GM19397 (cell line): ENCODE results near the gene TAF4.

Source experiments
- ATAC-seq: cut with Tn5 transposase; IDR thresholded peaks from one replicate; pipeline ENCODE4 v1.9.1; 2021; ENCODE audit warnings: mild to moderate bottlenecking, moderate library complexity; ENCODE audit not compliant: unreplicated experiment

TAF4 gene

DNA sequence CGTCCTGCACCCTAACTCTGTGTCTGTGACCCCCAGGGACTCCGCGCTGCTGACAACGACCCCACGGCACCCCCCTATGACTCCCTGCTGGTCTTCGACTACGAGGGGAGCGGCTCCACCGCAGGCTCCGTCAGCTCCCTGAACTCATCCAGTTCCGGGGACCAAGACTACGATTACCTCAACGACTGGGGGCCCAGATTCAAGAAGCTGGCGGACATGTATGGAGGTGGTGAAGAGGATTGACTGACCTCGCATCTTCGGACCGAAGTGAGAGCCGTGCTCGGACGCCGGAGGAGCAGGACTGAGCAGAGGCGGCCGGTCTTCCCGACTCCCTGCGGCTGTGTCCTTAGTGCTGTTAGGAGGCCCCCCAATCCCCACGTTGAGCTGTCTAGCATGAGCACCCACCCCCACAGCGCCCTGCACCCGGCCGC is 129.0 kb downstream of the TAF4 start:
- ATAC-seq = no peak

DNA sequence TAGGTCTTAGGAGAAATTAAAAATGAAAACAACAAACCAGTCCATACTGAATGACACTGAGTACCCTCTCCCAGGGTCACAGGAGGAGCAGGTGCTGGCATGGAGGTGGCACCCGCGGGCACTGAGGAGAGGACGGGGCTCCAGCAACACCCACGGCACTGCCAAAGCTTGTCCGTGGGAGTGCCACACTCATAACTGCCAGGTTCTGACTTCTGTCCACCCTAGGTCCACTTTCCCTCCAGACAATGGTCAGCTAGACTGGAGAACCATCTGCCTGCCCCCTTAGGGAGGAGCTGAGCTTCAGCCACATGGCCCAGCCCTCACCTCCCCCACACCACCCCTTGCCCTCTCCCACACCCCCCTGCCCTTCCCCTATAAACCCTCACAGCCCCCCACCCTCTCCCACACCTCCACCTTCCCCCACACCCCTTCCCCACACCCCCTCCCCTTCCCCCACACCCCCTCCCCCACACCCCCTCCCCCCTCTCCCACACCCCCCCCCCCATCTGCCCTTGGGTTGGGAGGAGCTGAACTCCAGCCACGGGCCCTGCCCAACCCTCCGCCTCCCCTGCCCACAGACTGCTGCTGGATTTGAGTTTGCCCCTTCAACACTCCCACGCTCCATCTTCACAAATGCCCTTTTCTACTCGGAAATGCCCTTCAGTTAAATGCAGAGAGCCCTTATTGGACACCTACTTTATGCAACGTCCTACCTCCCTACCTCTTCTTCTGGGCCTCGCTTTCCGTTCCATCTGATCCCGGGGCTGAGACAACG is 129.6 kb downstream of the TAF4 start:
- no peak for ATAC-seq

DNA sequence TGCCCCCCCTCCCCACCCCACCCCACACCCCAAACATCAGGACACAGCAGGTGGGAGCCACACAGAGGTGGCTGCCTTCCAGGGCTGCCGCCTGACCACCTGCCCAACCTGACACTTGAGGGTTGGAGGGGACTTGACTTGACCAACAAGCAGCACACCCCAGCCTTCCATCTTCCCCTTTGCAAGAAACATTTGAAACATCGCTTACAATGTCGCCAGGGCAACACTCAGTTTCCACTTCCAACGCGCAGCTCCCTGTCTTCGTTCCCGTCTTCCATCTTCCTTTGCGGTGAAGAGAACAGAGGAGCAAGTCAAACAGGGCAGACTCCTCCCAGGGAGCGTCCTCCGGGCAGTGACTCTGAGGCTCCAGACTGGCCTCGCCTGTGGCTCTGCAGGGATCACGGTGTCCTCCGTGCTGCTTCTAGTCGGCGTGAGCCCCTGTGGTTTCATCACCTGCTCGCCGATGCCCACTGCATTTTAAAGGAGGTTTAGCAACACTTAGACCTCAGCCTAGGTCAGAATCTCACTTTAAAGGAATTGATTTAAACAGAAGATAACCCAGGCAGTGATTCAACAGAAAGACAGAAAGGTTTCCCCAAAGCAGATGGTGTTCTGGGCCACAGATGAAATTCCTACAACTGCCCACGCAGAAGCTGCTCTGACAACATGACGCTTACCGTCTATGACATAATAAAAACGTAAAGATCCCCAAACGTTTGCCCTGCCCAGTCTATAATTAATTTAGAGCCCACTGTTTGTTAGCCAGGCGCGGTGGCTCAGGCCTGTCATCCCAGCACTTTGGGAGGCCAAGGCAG is 130.8 kb downstream of the TAF4 start:
- no peak for ATAC-seq

GRCh38 chr20:61933951-61934715 is 131.5 kb downstream of the TAF4 start:
- no peak for ATAC-seq

DNA sequence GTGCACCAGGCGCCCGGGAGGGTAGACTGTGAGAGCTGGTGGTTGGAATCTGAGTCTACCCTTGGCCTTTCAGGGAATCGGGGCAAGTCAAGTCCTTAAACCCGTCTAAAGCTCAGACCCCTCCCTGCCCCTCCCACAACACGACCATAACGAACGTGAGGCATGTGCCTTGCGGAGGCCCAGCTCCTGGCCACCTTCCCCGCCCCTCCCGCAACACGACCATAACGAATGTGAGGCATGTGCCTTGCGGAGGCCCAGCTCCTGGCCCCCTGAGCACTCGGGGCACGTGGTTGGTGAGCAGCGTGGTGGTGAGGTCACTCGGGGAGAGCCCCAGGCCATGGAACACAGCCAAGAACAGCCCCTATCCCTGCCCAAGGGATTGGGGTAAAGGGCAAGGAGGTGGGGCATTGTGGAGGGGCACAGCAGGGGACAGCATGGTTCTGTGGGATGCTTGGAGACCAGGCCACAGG is 132.2 kb downstream of the TAF4 start:
- no peak for ATAC-seq

DNA sequence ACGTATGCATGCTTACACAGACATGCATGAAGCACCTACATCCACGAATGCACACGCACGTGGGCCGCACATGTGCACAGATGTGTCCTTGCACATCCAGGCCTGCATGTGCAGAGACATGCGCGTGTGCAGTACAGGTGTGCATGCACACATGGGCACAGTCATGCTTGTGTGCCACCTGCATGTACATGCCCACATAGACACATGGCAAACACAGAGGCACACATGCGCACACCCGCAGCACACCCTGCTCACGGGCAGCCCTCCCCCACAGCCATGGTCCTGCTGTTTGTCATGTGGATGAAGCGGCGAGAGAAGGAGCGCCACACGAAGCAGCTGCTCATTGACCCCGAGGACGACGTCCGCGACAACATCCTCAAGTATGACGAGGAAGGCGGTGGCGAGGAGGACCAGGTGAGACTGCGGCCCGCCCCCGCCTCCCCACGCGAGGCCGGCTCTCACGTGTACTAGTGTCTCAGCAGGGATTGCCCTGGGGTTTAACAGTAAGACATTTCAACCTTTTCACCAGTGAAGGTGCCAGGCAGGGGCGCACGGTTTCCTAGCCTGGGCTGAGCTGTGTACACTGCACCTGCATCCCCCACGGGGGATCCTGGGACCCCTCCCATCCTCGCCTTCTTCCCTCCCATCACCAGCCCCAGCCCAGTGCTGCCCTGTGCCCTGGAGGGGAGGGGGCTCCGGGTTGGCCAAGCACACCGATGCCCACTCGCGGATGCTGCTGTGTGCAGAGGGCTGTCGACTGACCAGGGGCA is 132.8 kb downstream of the TAF4 start:
- no peak for ATAC-seq

DNA sequence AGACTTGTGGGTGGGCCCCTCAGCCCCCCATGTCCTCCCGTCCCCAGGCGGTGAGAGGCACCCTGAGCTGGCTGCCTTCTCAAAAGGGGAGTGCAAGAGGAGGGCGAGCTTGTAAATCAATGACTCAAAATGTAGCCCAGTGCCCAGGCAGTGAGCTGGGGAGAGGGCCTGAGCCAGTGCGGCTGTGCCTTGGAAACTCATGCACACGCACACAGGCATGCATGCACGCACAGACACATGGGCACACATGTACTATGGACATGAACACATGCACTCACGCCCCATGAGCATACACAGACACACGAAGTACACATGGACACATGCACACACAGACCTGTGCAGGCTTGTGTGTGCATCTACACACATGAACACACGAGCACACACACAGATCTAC is 133.5 kb downstream of the TAF4 start:
- no peak for ATAC-seq

- ATAC-seq = no peak
These were observed 134.0 kb downstream of the TAF4 start for GRCh38 chr20:61931476-61932198.

DNA sequence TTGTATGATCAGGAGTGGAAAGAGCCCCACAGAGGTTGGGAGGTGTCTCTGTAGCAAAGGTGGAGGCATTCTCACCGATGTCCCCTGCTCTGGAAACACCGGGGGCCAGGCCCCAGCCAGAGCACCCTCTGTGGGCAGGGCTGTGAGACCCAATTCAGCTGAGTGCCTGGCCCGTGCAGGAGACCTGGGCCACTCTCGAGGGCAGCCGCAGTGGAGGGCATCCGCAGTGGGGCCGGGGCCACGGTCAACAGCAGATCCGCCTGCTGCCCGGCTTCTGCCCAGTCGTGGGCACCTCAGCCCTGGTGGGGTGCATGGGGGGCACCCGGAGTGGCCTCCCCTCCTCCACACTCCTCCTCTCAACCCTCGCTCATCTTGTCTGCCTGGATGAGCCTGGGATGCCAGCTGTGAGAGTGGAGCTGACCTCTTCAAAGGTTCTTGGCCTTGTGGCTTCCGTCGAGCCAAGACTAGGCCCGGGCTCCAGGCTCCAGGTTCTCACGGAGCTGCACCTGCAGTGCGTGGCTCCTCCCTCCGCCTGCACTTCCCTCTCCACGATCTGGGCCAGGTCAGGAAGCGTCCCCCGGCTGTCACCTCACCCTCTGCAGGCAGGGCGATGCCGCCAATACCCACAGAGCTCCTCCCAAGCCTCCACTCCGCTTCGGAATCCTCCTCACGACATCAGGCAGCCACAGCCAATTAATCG is 134.8 kb downstream of the TAF4 start:
- no peak for ATAC-seq

- no peak for ATAC-seq
These were observed 135.6 kb downstream of the TAF4 start for GRCh38 chr20:61929971-61930666.

DNA sequence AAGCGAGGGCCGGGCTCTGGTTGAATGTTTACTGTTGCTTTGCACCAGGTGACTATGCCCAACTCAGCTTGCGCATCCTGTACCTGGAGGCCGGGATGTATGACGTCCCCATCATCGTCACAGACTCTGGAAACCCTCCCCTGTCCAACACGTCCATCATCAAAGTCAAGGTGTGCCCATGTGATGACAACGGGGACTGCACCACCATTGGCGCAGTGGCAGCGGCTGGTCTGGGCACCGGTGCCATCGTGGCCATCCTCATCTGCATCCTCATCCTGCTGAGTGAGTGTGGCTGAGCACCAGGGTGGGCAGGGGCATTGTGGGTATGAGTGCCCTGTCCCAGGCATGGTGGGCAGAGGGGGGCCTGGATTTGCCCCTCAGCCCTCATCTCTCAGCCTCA is 136.1 kb downstream of the TAF4 start:
- no peak for ATAC-seq

GRCh38 chr20:61927826-61928541 is 137.7 kb downstream of the TAF4 start:
- ATAC-seq = no peak

DNA sequence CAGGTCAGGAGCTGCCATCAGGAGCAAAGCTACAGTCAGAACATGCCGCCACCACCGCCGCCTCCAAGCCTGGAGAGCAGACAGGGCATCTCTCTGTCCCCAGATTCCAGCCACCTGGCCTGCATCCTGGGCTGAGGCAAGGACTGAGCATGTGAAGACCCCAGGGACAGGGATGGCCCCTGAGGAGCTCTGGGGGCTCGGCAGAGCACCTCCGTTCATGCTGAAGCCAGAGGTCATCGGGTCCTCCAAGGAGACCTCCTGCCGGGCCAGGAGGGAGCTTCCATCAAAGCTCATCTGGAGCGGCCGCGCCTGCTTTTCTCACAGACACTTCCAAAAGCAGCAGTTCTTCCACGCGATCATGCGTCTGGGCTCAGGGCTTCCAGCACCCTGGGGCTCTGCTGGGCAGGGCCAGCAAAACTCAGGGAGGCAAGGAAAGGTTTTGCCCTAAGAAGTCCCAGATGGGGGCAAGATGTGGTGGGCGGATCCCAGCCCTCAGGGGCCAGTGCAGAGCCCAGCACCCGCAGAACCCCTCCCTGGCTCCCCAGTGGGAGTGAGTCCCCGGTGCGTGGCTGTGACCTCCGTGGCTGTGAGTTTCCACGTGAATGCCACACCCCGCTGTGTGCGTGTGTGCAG is 138.4 kb downstream of the TAF4 start:
- ATAC-seq = no peak

- ATAC-seq = no peak
These were observed 138.9 kb downstream of the TAF4 start for GRCh38 chr20:61926796-61927192.

GRCh38 chr20:61926253-61926613 is 139.4 kb downstream of the TAF4 start:
- no peak for ATAC-seq

DNA sequence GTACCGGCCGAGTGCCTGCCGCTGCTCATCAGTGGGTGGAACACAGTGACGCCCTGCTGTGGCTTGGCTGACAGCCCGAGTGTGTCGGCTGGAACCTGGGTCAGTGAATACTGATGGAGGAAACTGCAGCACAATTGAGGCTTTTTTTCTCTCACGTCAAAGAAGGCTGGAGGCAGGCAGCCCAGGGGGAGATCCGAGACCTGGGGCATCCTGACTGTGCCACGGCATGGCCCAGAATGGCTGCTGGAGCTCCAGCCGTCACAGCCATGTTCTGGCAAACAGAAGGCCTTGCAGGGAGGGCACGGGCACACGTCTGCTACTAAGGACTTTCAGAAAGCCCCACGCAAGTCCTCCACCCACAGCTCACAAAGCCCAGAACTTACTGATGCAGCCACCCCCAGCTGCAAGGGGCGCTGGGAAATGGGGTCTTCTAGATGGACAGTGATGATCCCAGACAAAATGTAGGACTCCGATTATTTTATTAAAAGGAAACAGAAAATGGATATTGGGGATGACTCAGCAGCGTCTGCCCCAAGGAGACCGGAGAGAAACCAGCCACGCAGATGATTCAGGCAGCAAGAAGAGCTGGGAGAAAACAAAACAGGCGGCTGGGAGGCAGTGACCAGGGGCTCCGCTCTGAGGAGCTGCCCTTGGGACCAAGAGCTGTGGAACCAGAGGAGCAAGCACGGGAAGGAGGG is 140.0 kb downstream of the TAF4 start:
- no peak for ATAC-seq
